Vagina (tissue), 2 donors: ENCODE data around the gene TPR.

Source experiments
- CTCF ChIP-seq, 3 experiments: fragments of 450-650 bp in 2 of 3; fragments of 200-600 bp in 1 of 3; sonication (generic) in 1 of 3; IDR thresholded peaks; one replicate each; pipeline ENCODE4 v1.5.1; 2017 to 2019; ENCODE audit warnings: antibody characterized with exemption in 3 of 3, mild to moderate bottlenecking in 2 of 3, moderate library complexity in 2 of 3
- POLR2A ChIP-seq, 2 donors: fragments of 450-650 bp; IDR thresholded peaks; one replicate each; pipeline ENCODE4 v1.6.1; 2017; ENCODE audit warnings: antibody characterized with exemption in 2 of 2, mild to moderate bottlenecking in 2 of 2, moderate library complexity in 2 of 2
- POLR2AphosphoS5 ChIP-seq, 2 donors: sonication (generic); formaldehyde crosslinking; IDR thresholded peaks; one replicate each; pipeline ENCODE4 v1.9.0; 2017; ENCODE audit warnings: antibody characterized with exemption in 2 of 2, mild to moderate bottlenecking in 2 of 2, low read depth in 1 of 2; ENCODE audit not compliant: insufficient read depth in 1 of 2

- TF ChIP-seq CTCF (IDR thresholded peaks at IDR 0.05) (no peak), POLR2AphosphoS5 (IDR thresholded peaks at IDR 0.05; ENCODE audit: insufficient read depth in 1 of 2, low read depth in 1 of 2) (no peak), POLR2A (IDR thresholded peaks at IDR 0.05) (no peak)
Observed at GRCh38 chr1:186286615-186287315, 88.3 kb downstream of the TPR start.
